Activated CD4-positive, alpha-beta T cell treated with anti-CD3 and anti-CD28 coated beads for 36 hours (primary cell): ENCODE results near the gene RALBP1. TPM values are rescaled to one million over a fixed set of nuclear protein-coding genes. Genes with fewer than 3 reads are reported as not detected.

Experiments
- ATAC-seq: fragments of 200-7000 bp; cut with Tn5 transposase; one replicate; pipeline ENCODE4 v1.10.0; 2021; ENCODE audit warnings: mild to moderate bottlenecking, moderate library complexity
- CTCF ChIA-PET: fragments of 350-600 bp; sonication (Branson Sonifier 250); formaldehyde crosslinking; loops from one replicate; lab custom pipeline; 2021; ENCODE audit warnings: antibody characterized with exemption; lab: Charles Lee
- POLR2A ChIA-PET: fragments of 350-600 bp; sonication (Branson Sonifier 250); formaldehyde crosslinking; loops from one replicate; lab custom pipeline; 2021; ENCODE audit warnings: antibody characterized with exemption, inconsistent platforms; lab: Charles Lee
- DNase-seq: peaks from one replicate; pipeline ENCODE4 v3.0.0-alpha.2; 2020
- H3K27ac Mint-ChIP-seq: one replicate; pipeline ENCODE4 v1.8.0; 2021; ENCODE audit warnings: mixed read lengths
- H3K27me3 Mint-ChIP-seq: one replicate; pipeline ENCODE4 v1.8.0; 2021; ENCODE audit warnings: mixed read lengths
- H3K36me3 Mint-ChIP-seq: one replicate; pipeline ENCODE4 v1.8.0; 2021; ENCODE audit warnings: low read depth, mixed read lengths
- H3K4me1 Mint-ChIP-seq: one replicate; pipeline ENCODE4 v1.8.0; 2021; ENCODE audit warnings: mixed read lengths
- H3K4me3 Mint-ChIP-seq: one replicate; pipeline ENCODE4 v1.8.0; 2021; ENCODE audit warnings: mild to moderate bottlenecking, moderate library complexity, mixed read lengths
- H3K9me3 Mint-ChIP-seq: one replicate; pipeline ENCODE4 v1.8.0; 2021; ENCODE audit warnings: low read depth, mixed read lengths
- intact Hi-C, 2 experiments: fragments of 100-400 bp; cut with DNase I in 1 of 2; cut with micrococcal nuclease in 1 of 2; formaldehyde crosslinking; loops; one replicate each; pipeline versions ENCODE4 v1.14.2 to v1.15.1; 2022 to 2024; cut with DNase I, micrococcal nuclease
- total RNA-seq, 2 experiments: library from RNA; stranded (reverse); gene quantifications; one replicate each; pipeline ENCODE4 v1.2.3, GENCODE V29; 2021

The RALBP1 gene
- total RNA-seq, 2 experiments from 2014 or later = 49.4 to 51.1 TPM

GRCh38 chr18:9535430-9535991 is 60.2 kb downstream of the RALBP1 start:
- DNase-seq (no peak), ATAC-seq (no peak)
- no peaks in the 10 kb centered on the region for H3K9me3 Mint-ChIP-seq
- intact Hi-C loops = no loop called here
- no peaks in the 10 kb centered on the region for H3K4me1 Mint-ChIP-seq
- no peak overlapping the region for H3K27ac Mint-ChIP-seq
- H3K4me3 Mint-ChIP-seq = no peak overlapping the region
- no peaks in the 10 kb centered on the region for H3K27me3 Mint-ChIP-seq
- ChIA-PET CTCF (no interaction called here), POLR2A (no interaction called here)
- H3K36me3 Mint-ChIP-seq = peaks cover 32% of the 10 kb centered on the region

- CTCF ChIA-PET = interaction anchor here (0.9 kb wide), 1 partner anchor 34 kb away, joined by 3 read pairs; no protein-coding TSS in a partner anchor
- POLR2A ChIA-PET = no interaction called here
These were observed 61.2 kb downstream of the RALBP1 start for GRCh38 chr18:9536354-9537152.

GRCh38 chr18:9537677-9538076 is 62.4 kb downstream of the RALBP1 start:
- no peaks in the 10 kb centered on the region for H3K27me3 Mint-ChIP-seq
- H3K27ac Mint-ChIP-seq = no peak overlapping the region
- H3K9me3 Mint-ChIP-seq = no peaks in the 10 kb centered on the region
- no peaks in the 10 kb centered on the region for H3K4me1 Mint-ChIP-seq
- no peak overlapping the region for H3K4me3 Mint-ChIP-seq
- ChIA-PET CTCF (interaction anchor here (0.9 kb wide), 1 partner anchor 33 kb away, joined by 3 read pairs; no protein-coding TSS in a partner anchor), POLR2A (no interaction called here)
- DNase-seq = no peak
- peaks cover 24% of the 10 kb centered on the region for H3K36me3 Mint-ChIP-seq
- intact Hi-C loops = no loop called here
- no peak for ATAC-seq

More at GRCh38 chr18:9536354-9537152, 61.2 kb downstream of the RALBP1 start:
- no peak for DNase-seq
- no peak overlapping the region for H3K4me3 Mint-ChIP-seq
- ATAC-seq = no peak
- H3K4me1 Mint-ChIP-seq = no peaks in the 10 kb centered on the region
- H3K27ac Mint-ChIP-seq = no peak overlapping the region
- H3K9me3 Mint-ChIP-seq = no peaks in the 10 kb centered on the region
- intact Hi-C loops = no loop called here
- no peaks in the 10 kb centered on the region for H3K27me3 Mint-ChIP-seq
- H3K36me3 Mint-ChIP-seq = peaks cover 30% of the 10 kb centered on the region

DNA sequence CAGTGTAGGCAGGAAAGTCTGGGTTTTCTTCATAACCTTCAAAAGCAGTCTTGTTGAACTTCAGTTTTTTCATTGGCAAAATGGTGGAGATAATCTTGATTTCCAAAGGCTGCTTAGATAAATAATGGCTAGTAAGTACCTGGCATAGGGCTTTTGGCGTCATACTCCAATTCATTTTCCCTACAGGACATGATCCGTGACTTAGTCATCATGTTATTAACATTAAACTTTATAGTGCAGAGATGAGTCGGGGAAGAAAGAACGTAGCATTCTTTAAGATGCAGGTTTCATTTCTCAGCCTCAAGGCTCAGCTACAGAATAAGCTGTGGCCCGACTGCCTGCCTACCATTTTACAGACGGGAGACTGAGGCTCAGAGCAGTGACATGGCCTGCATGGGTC is 64.0 kb downstream of the RALBP1 start:
- Mint-ChIP-seq H3K36me3 (peaks cover 22% of the 10 kb centered on the region), H3K27me3 (no peaks in the 10 kb centered on the region), H3K4me3 (no peak overlapping the region), H3K9me3 (no peaks in the 10 kb centered on the region), H3K4me1 (no peaks in the 10 kb centered on the region), H3K27ac (no peak overlapping the region)
- DNase-seq (no peak), ATAC-seq (no peak)
- intact Hi-C loops = no loop called here
- POLR2A ChIA-PET = no interaction called here
- CTCF ChIA-PET = no interaction called here

DNA sequence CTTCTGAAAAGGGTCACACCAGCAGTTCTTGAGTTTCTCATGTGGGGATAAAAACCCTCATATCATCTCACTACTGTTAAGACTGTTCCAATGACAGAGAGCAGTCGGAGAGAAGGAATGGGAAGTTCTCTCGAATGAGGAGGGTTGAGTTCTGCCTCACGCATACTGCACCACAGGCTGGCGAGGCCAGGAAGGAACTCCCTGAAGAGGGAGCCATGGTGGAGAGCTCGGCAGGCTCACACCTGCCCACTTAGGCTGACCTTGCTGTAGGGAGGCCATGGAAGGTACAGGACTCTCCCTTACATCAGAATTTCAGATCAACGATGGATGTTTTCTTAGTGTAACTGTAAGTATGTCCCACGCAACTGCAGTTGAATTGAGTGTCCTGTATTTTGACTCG is 64.6 kb downstream of the RALBP1 start:
- intact Hi-C loops = no loop called here
- DNase-seq (no peak), ATAC-seq (no peak)
- no peaks in the 10 kb centered on the region for H3K4me1 Mint-ChIP-seq
- H3K9me3 Mint-ChIP-seq = no peaks in the 10 kb centered on the region
- POLR2A ChIA-PET = no interaction called here
- no peaks in the 10 kb centered on the region for H3K27me3 Mint-ChIP-seq
- CTCF ChIA-PET = no interaction called here
- no peak overlapping the region for H3K27ac Mint-ChIP-seq
- no peak overlapping the region for H3K4me3 Mint-ChIP-seq
- peaks cover 17% of the 10 kb centered on the region for H3K36me3 Mint-ChIP-seq

DNA sequence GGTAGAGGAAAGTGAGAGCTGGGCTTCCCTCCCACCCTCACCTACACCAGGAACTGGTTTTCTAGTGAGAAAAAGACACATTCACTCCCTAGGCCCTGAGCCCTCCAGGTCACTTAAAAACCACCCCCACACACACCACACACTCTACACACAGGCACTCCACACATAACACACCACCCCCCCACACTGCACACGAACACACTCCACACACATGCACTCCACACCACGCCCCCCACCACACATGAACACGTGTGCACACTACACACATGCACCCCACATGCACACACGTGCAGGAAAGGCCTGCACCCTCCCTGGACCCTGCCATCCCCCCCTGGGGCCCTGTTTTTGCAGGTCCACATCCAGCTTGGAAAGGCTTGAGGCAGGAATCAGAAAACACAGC is 67.6 kb downstream of the RALBP1 start:
- no peaks in the 10 kb centered on the region for H3K27me3 Mint-ChIP-seq
- no peaks in the 10 kb centered on the region for H3K9me3 Mint-ChIP-seq
- intact Hi-C loops = no loop called here
- DNase-seq (no peak), ATAC-seq (no peak)
- ChIA-PET POLR2A (no interaction called here), CTCF (no interaction called here)
- no peaks in the 10 kb centered on the region for H3K4me1 Mint-ChIP-seq
- H3K27ac Mint-ChIP-seq = no peak overlapping the region
- H3K4me3 Mint-ChIP-seq = no peak overlapping the region
- peaks cover 7% of the 10 kb centered on the region for H3K36me3 Mint-ChIP-seq

DNA sequence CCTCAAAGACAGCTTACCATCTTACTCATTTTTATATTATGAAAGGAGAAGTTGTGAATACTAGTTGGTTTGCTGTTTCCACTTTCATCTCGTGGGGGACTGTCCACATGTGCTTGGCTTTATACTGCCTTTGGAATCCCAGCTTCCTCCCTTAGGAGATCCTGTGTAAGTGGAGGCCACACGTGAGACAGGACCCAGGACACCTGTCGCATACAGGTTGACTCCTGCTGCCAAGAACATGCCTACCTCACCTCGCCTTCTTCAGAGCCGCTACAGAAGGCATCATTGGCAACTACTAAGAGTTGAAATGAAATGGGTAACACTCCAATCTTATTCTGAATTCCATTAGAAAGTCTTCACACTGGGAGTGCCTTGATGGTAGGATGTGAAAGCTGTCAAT is 69.7 kb downstream of the RALBP1 start:
- intact Hi-C loops = no loop called here
- DNase-seq (no peak), ATAC-seq (no peak)
- H3K27ac Mint-ChIP-seq = no peak overlapping the region
- H3K27me3 Mint-ChIP-seq = no peaks in the 10 kb centered on the region
- H3K9me3 Mint-ChIP-seq = no peaks in the 10 kb centered on the region
- H3K4me1 Mint-ChIP-seq = no peaks in the 10 kb centered on the region
- H3K4me3 Mint-ChIP-seq = no peak overlapping the region
- H3K36me3 Mint-ChIP-seq = peaks cover 20% of the 10 kb centered on the region
- POLR2A ChIA-PET = no interaction called here
- CTCF ChIA-PET = interaction anchor here (1.1 kb wide), 1 partner anchor 23 kb away, joined by 4 read pairs; no protein-coding TSS in a partner anchor

GRCh38 chr18:9546468-9546867 is 71.2 kb downstream of the RALBP1 start:
- Mint-ChIP-seq H3K36me3 (peaks cover 23% of the 10 kb centered on the region), H3K27ac (no peak overlapping the region), H3K27me3 (no peaks in the 10 kb centered on the region), H3K4me1 (no peaks in the 10 kb centered on the region), H3K4me3 (no peak overlapping the region), H3K9me3 (no peaks in the 10 kb centered on the region)
- intact Hi-C loops = no loop called here
- CTCF ChIA-PET = interaction anchor here (0.6 kb wide), 1 partner anchor 343 kb away, joined by 3 read pairs; no protein-coding TSS in a partner anchor
- ATAC-seq = no peak
- POLR2A ChIA-PET = no interaction called here
- no peak for DNase-seq

GRCh38 chr18:9547782-9548181 is 72.5 kb downstream of the RALBP1 start:
- Mint-ChIP-seq H3K27me3 (no peaks in the 10 kb centered on the region), H3K36me3 (peaks cover 27% of the 10 kb centered on the region), H3K27ac (no peak overlapping the region), H3K4me3 (no peak overlapping the region), H3K9me3 (no peaks in the 10 kb centered on the region), H3K4me1 (no peaks in the 10 kb centered on the region)
- DNase-seq (no peak), ATAC-seq (no peak)
- intact Hi-C loops = no loop called here
- CTCF ChIA-PET = interaction anchor here (0.7 kb wide), 1 partner anchor 19 kb away, joined by 4 read pairs; no protein-coding TSS in a partner anchor
- POLR2A ChIA-PET = no interaction called here

DNA sequence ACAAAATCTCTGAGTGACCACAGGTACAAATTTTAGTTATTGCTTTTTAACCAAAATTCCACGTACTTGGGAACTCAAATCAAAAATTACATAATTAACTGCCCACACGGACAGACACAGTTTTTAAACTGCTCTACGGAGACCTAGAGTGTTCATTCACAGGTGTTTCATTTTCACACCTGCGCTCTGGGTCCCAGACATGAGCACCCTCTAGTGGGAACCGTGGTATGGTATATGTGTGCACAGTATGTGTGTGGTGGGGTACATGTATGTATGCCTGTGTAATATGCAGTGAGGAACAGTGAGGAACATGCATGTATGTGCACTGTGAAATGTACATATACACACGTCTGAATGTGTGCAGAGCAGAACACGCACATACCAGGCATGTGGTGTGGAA is 74.1 kb downstream of the RALBP1 start:
- ATAC-seq (no peak), DNase-seq (peak; percentile 16)
- Mint-ChIP-seq H3K9me3 (no peaks in the 10 kb centered on the region), H3K27ac (no peak overlapping the region), H3K4me3 (no peak overlapping the region), H3K36me3 (peaks cover 38% of the 10 kb centered on the region), H3K4me1 (no peaks in the 10 kb centered on the region), H3K27me3 (no peaks in the 10 kb centered on the region)
- ChIA-PET CTCF (no interaction called here), POLR2A (no interaction called here)
- intact Hi-C loops = no loop called here

- ATAC-seq (no peak), DNase-seq (no peak)
- Mint-ChIP-seq H3K4me3 (no peak overlapping the region), H3K9me3 (no peaks in the 10 kb centered on the region), H3K4me1 (no peaks in the 10 kb centered on the region), H3K36me3 (peaks cover 45% of the 10 kb centered on the region), H3K27ac (no peak overlapping the region), H3K27me3 (no peaks in the 10 kb centered on the region)
- intact Hi-C loops = loop anchor here in 1 of 2 experiments (5.0 kb wide), 1 partner anchor 52 kb away; no protein-coding TSS in a partner anchor
- POLR2A ChIA-PET = no interaction called here
- CTCF ChIA-PET = interaction anchor here (0.6 to 1.5 kb wide), 5 partner anchors 13 to 476 kb away, joined by 3 to 6 read pairs (median 3); no protein-coding TSS in a partner anchor
These were observed 75.1 kb downstream of the RALBP1 start for GRCh38 chr18:9550429-9550828.

DNA sequence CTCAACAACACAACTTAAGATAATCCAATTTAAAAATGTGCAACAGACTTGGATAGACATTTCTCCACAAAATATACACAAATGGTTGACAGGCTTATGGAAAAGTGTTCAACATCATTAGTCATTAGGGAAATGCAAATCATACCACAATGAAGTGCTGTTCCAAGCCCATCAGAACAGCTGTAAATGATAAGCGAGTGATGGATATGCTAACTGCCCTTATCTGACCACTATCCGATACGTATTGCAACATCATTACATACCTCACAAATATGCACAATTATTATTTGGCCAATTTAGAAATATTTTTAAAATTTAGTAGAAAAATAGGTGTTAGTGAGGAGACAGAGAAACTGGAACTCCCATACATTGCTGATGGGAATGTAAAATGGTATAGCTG is 76.9 kb downstream of the RALBP1 start:
- ATAC-seq = no peak
- H3K4me3 Mint-ChIP-seq = no peak overlapping the region
- CTCF ChIA-PET = no interaction called here
- H3K9me3 Mint-ChIP-seq = no peaks in the 10 kb centered on the region
- no peak for DNase-seq
- H3K27me3 Mint-ChIP-seq = no peaks in the 10 kb centered on the region
- no peak overlapping the region for H3K27ac Mint-ChIP-seq
- no peaks in the 10 kb centered on the region for H3K4me1 Mint-ChIP-seq
- intact Hi-C loops = loop anchor here in 1 of 2 experiments (5.0 kb wide), 1 partner anchor 50 kb away; no protein-coding TSS in a partner anchor
- peaks cover 53% of the 10 kb centered on the region for H3K36me3 Mint-ChIP-seq
- POLR2A ChIA-PET = no interaction called here
